Activated T-cell treated with anti-CD3 and anti-CD28 coated beads, Interleukin-2, amount 50 U/mL, for 72 hours (primary cell): ENCODE measurements around the gene CEMIP2. TPM values are rescaled to one million over a fixed set of nuclear protein-coding genes. Genes with fewer than 3 reads are reported as not detected.
A peak's percentile ranks its signal among the peaks of the same experiment; 100 is the strongest.
"Not testable (repeated sequence)": the region's sequence is repeated elsewhere in the genome, so short reads cannot be mapped to it uniquely, and the experiment has no call there.

Source experiments
- ATAC-seq, 2 donors: fragments of 150-1000 bp; cut with Tn5 transposase; replicated peaks in 1 of 2; 2 replicates each; pipeline ENCODE4 v1.10.0; 2021; ENCODE audit warnings: moderate library complexity in 2 of 2, mild to moderate bottlenecking in 1 of 2
- DNase-seq, 2 donors: peaks; one replicate each; pipeline ENCODE4 v3.0.0; 2021 to 2022; ENCODE audit warnings: mixed read lengths in 1 of 2
- H3K27ac Mint-ChIP-seq: one replicate; pipeline ENCODE4 v1.8.0; 2022; ENCODE audit warnings: mild to moderate bottlenecking, moderate library complexity, mixed read lengths
- H3K27me3 Mint-ChIP-seq: one replicate; pipeline ENCODE4 v1.8.0; 2022; ENCODE audit warnings: low read depth, mixed read lengths
- H3K36me3 Mint-ChIP-seq, 2 donors: one replicate each; pipeline ENCODE4 v1.8.0; 2022; ENCODE audit warnings: mixed read lengths in 2 of 2, mild to moderate bottlenecking in 1 of 2; ENCODE audit not compliant: insufficient read depth in 2 of 2
- H3K4me1 Mint-ChIP-seq: one replicate; pipeline ENCODE4 v1.8.0; 2022; ENCODE audit warnings: low read depth, mixed read lengths
- H3K4me3 Mint-ChIP-seq, 2 donors: one replicate each; pipeline ENCODE4 v1.8.0; 2022; ENCODE audit warnings: mild to moderate bottlenecking in 2 of 2, mixed read lengths in 2 of 2, moderate library complexity in 2 of 2
- H3K9me3 Mint-ChIP-seq, 2 donors: one replicate each; pipeline ENCODE4 v1.8.0; 2022; ENCODE audit warnings: mixed read lengths in 2 of 2
- total RNA-seq, 2 donors: library from RNA; stranded (reverse); gene quantifications; one replicate each; pipeline ENCODE4 v1.2.3, GENCODE V29; 2022

The CEMIP2 gene
- 10 to 100 TPM; 46.7 to 62.2 TPM for total RNA-seq

GRCh38 chr9:71768388-71769174 lies at the start of gene CEMIP2:
TSS of gene CEMIP2 (minus strand) at chr9:71768513. CDS start at chr9:71750373, 18,140 bp downstream.
- ATAC-seq (peak; percentile 80 to 81), DNase-seq (peak; percentile 92 to 93)
- H3K36me3 Mint-ChIP-seq, result peaks cover 7 to 11% of the 10 kb centered on the region in 2 donors
- no peaks in the 10 kb centered on the region for H3K9me3 Mint-ChIP-seq
- H3K4me3 Mint-ChIP-seq, result peak within 1 kb of the TSS; percentile 95 to 97
- peaks cover 41% of the 10 kb centered on the region for H3K4me1 Mint-ChIP-seq
- H3K27ac Mint-ChIP-seq, result peak within 1 kb of the TSS; percentile 97
- H3K27me3 Mint-ChIP-seq, result no peaks in the 10 kb centered on the region

- ATAC-seq (no peak), DNase-seq (no peak)
- Mint-ChIP-seq H3K27ac (no peak overlapping the region), H3K4me3 (peak overlapping the region in 1 of 2 donors; percentile 17), H3K36me3 (no peaks in the 10 kb centered on the region), H3K27me3 (no peaks in the 10 kb centered on the region), H3K4me1 (peaks cover 12% of the 10 kb centered on the region), H3K9me3 (no peaks in the 10 kb centered on the region)
Observed at GRCh38 chr9:71816916-71817451, 48.7 kb upstream of the CEMIP2 start.

GRCh38 chr9:71814815-71815214 lies 46.5 kb upstream of the CEMIP2 start:
- ATAC-seq (no peak), DNase-seq (no peak)
- Mint-ChIP-seq H3K4me1 (peaks cover 10% of the 10 kb centered on the region), H3K9me3 (no peaks in the 10 kb centered on the region), H3K27me3 (no peaks in the 10 kb centered on the region), H3K27ac (no peak overlapping the region), H3K36me3 (no peaks in the 10 kb centered on the region), H3K4me3 (no peak overlapping the region)

GRCh38 chr9:71814226-71814625 lies 45.9 kb upstream of the CEMIP2 start:
- Mint-ChIP-seq H3K4me1 (peaks cover 10% of the 10 kb centered on the region), H3K27ac (no peak overlapping the region), H3K4me3 (no peak overlapping the region), H3K27me3 (no peaks in the 10 kb centered on the region), H3K9me3 (no peaks in the 10 kb centered on the region), H3K36me3 (no peaks in the 10 kb centered on the region)
- ATAC-seq (no peak), DNase-seq (no peak)

DNA sequence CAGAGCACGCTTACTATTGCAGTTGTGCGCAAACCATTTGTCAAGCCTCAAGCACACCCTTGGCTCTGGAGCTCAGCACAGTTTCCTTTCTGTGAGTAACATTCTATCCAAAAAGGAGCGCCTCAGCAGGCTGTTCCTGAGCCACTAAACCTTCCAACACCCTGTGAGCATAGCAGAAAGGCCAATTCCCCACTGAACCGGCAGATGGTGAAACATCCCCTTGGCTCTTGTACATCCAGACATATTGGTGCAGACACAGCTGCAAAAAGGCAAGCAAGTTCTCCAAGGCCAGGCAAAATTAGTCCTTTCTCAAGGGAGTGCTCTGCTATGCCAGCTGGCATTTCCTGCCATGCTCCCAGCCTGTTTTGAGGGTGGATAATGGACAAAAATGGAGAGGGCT lies 44.1 kb upstream of the CEMIP2 start:
- no peak overlapping the region for H3K4me3 Mint-ChIP-seq
- H3K4me1 Mint-ChIP-seq, result peaks cover 7% of the 10 kb centered on the region
- no peak for DNase-seq
- no peaks in the 10 kb centered on the region for H3K27me3 Mint-ChIP-seq
- no peak for ATAC-seq
- no peaks in the 10 kb centered on the region for H3K36me3 Mint-ChIP-seq
- no peak overlapping the region for H3K27ac Mint-ChIP-seq
- no peaks in the 10 kb centered on the region for H3K9me3 Mint-ChIP-seq

- Mint-ChIP-seq H3K9me3 (no peaks in the 10 kb centered on the region), H3K27ac (no peak overlapping the region), H3K4me1 (peaks cover 4% of the 10 kb centered on the region), H3K27me3 (no peaks in the 10 kb centered on the region), H3K36me3 (no peaks in the 10 kb centered on the region), H3K4me3 (no peak overlapping the region)
- DNase-seq (no peak), ATAC-seq (no peak)
Observed at GRCh38 chr9:71808068-71808467, 39.8 kb upstream of the CEMIP2 start.

DNA sequence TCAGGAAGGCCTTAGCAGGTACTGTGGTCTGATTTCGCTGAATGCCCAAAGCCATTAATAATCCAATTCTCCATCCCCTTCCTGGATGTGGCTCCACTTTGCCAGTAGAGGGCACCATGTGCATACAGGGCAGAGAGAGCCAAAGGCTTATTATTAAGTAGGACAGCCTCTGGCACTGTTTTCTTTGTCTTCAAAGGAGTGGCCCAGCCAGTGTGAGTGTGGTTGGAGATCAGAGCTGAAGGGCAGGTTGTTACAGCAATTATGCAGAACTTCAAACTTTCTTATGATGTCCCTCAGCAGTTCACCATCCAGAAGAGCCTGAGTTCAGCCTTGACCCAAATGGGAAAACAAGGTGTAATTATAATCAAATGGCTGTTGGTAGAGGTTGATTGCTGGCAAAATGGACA lies 38.6 kb upstream of the CEMIP2 start:
- H3K27me3 Mint-ChIP-seq, result no peaks in the 10 kb centered on the region
- peak; percentile 64 to 66 for DNase-seq
- peak; percentile 88 to 92 for ATAC-seq
- H3K27ac Mint-ChIP-seq, result no peak overlapping the region
- H3K36me3 Mint-ChIP-seq, result no peaks in the 10 kb centered on the region
- H3K4me3 Mint-ChIP-seq, result no peak overlapping the region
- H3K4me1 Mint-ChIP-seq, result peaks cover 4% of the 10 kb centered on the region
- no peaks in the 10 kb centered on the region for H3K9me3 Mint-ChIP-seq

GRCh38 chr9:71805096-71805495 lies 36.8 kb upstream of the CEMIP2 start:
- H3K27me3 Mint-ChIP-seq, H3K4me1 Mint-ChIP-seq, DNase-seq, H3K27ac Mint-ChIP-seq, H3K4me3 Mint-ChIP-seq, H3K36me3 Mint-ChIP-seq, H3K9me3 Mint-ChIP-seq, ATAC-seq: not testable (repeated sequence)

DNA sequence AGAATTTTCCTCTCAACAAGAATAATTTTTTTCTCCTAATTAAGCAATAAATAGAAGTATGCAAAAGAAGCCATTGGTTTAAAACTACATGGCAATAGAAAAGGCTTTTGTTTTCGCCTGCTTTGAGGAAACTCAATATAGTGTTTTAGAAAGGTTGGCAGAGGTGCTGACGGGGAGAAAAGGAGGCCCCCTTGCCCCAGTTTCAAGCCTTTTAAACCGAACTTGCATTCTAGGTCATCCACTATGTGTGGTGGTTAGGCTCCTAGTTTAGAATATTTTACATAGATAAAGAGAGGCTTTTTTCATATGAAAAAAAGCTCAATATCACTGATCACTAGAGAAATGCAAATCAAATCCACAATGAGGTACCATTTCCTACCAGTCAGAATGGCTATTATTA lies 33.5 kb upstream of the CEMIP2 start:
- no peak overlapping the region for H3K4me3 Mint-ChIP-seq
- DNase-seq (no peak), ATAC-seq (no peak)
- no peaks in the 10 kb centered on the region for H3K36me3 Mint-ChIP-seq
- no peaks in the 10 kb centered on the region for H3K27me3 Mint-ChIP-seq
- no peak overlapping the region for H3K27ac Mint-ChIP-seq
- peaks cover 12% of the 10 kb centered on the region for H3K4me1 Mint-ChIP-seq
- H3K9me3 Mint-ChIP-seq, result no peaks in the 10 kb centered on the region

DNA sequence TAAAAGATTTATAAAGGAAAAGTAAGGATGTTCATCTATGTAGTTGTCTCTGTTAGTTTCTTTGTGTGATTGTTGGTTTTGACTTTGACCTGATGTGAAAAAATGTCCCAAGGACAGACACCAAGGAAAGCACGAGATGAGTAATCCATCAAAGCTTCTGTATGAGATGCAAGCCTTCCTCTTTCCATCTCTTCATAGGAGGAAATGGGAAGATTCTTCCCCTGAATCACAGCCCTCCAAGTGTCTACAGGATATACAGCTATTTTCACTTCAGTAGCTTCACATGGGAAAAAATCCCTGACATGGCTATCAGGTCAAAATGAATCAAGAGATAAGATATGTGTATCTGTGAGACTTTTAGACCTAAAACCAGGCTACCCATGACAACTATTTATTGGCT lies 29.0 kb upstream of the CEMIP2 start:
- no peaks in the 10 kb centered on the region for H3K9me3 Mint-ChIP-seq
- DNase-seq (no peak), ATAC-seq (no peak)
- H3K27ac Mint-ChIP-seq, result peak overlapping the region; percentile 46
- no peak overlapping the region for H3K4me3 Mint-ChIP-seq
- H3K4me1 Mint-ChIP-seq, result peaks cover 55% of the 10 kb centered on the region
- H3K36me3 Mint-ChIP-seq, result no peaks in the 10 kb centered on the region
- no peaks in the 10 kb centered on the region for H3K27me3 Mint-ChIP-seq

DNA sequence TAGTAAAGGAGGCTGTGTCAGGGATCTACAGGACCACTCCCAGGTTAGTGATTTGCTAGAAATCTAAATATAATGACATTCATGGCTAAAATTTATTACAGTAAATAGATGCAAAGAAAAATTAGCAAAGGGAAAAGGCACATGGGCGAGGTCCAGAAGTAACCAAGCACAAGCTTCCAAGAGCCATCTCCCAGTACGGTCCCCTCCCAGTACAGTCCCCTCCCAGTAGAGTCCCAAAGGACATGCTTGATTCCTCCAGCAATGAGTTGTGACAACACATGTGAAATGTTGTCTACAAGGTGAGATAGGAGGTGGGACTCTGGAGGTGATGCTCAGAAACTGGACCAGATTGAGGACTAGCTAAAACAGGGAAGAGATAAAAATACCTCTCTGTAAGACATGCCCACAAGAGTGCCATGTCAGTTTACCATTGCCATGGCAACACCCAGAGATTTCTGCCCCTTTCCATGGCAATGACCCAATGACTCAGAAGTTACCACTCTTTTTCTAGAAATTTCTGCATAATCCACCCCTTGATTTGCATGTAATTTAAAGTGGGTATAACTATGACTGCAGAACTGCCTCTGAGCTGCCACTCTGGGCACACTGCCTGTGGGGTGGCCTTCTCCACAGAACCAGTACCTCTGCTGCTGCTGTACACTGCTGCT lies 27.9 kb upstream of the CEMIP2 start:
- H3K9me3 Mint-ChIP-seq, result no peaks in the 10 kb centered on the region
- no peaks in the 10 kb centered on the region for H3K36me3 Mint-ChIP-seq
- no peak overlapping the region for H3K27ac Mint-ChIP-seq
- peaks cover 65% of the 10 kb centered on the region for H3K4me1 Mint-ChIP-seq
- H3K4me3 Mint-ChIP-seq, result no peak overlapping the region
- ATAC-seq (peak; percentile 82 to 84), DNase-seq (peak; percentile 41 to 46)
- no peaks in the 10 kb centered on the region for H3K27me3 Mint-ChIP-seq

DNA sequence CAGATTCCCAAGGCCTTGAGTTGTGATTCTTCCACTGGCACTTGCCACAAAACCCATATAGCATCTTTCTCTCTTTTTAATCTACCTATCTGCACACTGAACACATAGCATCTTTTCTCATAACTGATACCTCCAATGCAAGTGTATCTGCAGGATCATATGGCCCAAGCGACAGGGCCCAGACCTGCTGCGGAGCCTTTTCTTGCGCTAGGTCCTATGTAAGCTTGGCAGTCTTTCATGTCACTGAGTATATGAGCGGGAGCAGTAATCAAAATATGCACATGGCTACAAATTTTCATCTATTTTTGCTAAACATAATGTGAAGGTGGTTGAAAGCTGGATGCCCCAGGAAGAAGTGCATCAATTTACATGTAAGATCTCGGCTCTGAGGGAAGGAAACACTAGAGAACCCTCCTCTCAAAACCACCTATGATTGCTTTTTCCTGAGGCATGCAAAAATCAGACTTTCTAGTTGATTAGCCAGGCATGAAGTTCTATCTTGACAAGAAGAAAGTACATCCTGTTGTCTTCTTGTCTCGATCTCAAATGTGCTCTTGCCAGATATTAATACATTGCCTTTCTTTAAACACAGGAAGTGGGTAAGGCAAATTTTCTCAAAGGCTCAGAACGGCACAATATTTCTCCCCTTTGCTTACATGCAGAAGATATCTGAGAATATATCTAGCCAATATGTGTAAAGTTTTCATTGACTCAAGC lies 26.9 kb upstream of the CEMIP2 start:
- H3K27me3 Mint-ChIP-seq, result no peaks in the 10 kb centered on the region
- peak; percentile 34 to 53 for ATAC-seq
- H3K36me3 Mint-ChIP-seq, result no peaks in the 10 kb centered on the region
- H3K27ac Mint-ChIP-seq, result peak overlapping the region; percentile 81
- no peaks in the 10 kb centered on the region for H3K9me3 Mint-ChIP-seq
- H3K4me1 Mint-ChIP-seq, result peaks cover 66% of the 10 kb centered on the region
- no peak for DNase-seq
- H3K4me3 Mint-ChIP-seq, result peak overlapping the region; percentile 69 to 77
